GM18511 (cell line): ENCODE results near the gene PLPP7.
"Not testable (repeated sequence)": the region's sequence is repeated elsewhere in the genome, so short reads cannot be mapped to it uniquely, and the experiment has no call there.

Experiments
- ATAC-seq: cut with Tn5 transposase; IDR thresholded peaks from one replicate; pipeline ENCODE4 v1.9.1; 2021; ENCODE audit warnings: mild to moderate bottlenecking, moderate library complexity; ENCODE audit not compliant: unreplicated experiment

PLPP7 gene

DNA sequence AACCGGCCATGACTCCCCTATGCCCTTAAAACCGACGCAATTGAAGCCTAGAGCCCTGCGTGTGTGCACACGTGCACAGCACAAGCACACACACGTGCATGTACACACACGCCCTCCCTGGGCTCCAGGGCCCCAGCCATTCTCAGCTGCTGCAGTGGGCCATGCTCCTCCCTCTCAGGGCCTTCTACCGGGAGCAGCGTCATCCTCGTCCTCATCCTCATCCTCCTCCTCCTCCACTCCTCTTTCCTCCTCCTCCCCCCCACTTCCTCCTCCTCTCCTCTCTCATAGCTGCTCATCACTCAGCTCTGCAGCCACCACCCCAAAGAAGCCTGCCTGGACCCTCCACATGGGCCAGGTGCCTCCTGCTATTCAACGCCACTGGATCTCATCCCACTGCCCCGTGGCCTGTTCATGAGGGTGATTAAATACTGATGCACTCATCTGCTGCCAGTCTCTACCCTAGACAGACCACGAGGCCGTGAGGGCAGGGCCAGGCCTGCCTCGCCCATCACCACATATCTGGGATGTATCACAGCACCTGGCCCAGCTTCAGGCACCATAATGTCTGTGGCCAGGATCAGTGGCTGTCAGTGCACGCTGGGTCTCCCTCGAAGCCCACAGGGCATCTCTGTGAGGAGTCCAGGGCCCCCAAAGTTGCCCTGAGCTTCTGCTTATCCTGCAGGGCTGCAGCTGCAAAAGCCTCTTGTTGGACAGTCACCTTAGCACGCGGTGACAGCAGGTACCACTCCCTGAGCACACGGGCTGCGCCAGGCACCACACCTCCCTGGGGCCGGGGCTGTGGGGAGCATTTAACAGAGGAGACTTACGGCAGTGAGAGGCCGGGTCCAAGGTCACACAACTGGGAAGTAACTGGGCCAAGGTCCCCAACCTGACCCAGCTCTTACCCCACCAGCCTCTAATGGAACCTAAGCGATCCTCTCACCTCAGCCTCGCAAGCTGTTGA lies 23.0 kb upstream of the PLPP7 start:
- ATAC-seq = no peak

DNA sequence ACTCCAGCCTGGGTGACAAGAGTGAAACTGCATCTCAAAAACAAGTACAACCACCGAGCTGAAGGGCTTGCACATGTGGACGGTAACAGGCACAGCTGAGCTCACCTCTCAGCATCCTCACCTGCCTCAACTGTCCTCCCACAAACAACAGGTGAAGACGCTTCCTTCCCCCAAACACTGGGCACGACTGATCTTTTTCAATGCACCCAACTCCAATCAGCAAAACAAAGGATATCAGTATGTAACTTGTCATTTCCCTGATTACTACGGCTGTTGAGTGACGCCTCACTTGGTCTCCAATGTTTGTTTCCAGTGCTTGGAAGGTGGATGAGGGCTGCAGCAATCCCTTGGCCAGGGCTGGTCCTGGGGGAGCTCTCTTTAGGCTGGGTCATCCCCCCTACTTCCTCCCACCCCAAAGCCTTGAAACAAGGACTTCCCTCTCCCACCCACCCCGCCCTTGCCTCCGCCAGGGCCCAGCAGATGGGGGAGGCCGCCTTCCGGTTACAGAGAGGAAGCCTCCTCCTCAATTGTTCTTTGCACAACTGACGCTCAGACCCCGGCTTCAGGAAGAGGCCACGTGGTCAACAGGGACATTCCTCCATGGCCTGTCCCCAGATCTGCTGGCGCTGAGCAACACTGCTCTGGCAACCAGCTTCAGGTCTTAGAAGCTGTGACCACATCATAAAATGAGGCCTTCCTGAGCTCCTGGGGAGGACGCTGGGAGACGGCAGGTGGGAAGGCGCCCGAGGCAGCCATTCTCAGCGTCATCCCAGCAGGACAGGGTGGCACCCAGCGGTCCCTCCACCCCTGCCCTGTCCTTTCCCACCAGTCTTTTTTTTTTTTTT lies 19.1 kb upstream of the PLPP7 start:
- no peak for ATAC-seq

DNA sequence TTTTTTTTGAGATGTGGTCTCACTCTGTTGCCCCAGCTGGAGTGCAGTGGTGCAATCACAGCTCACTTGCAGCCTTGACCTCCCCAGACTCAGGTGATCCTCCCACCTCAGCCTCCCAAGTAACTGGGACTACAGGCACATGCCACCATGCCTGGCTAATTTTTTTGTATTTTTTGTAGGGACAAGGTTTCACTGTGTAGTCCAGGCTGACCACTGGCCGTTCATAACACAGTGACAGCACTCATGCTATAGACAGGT lies 18.6 kb upstream of the PLPP7 start:
- ATAC-seq = not testable (repeated sequence)

DNA sequence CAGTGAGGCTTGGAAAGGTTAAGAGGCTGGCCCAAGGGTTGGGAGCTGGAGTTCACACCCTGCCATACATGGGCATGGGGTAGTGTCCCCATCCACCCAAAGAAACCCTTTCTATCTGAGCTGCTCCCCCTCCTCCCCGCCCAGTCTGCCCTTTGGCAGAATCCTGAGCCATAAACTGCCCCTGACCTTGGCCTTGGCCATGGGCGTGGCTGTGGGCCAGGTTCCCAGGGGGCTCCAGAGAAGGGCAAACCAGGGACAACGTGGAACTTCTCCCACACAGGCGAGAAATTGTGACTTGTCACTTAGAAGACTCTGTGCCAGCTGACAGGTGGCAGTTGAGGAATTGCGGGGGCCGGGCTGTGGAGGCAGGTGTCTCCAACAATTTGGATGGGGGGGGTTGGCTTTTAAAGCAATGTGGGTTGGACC lies 18.0 kb upstream of the PLPP7 start:
- no peak for ATAC-seq

DNA sequence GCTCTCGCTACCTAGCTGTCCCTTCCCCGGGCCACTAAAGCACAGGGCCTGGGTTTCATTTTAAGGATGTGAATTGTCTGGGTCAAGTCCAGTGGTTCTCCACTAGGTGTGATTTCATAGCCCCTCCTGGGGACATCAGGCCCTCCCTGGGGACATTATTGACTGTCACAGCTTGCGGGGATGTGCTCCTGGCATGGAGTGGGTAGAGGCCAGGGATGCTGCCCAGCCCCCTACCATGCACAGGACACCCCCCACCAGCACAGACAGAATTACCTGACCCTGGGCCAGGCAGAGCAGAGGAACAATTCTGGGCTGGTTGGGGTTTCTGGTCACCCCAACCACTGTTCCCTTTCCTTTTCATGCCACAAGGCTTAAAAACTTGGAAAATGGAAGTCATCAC lies 17.3 kb upstream of the PLPP7 start:
- no peak for ATAC-seq

DNA sequence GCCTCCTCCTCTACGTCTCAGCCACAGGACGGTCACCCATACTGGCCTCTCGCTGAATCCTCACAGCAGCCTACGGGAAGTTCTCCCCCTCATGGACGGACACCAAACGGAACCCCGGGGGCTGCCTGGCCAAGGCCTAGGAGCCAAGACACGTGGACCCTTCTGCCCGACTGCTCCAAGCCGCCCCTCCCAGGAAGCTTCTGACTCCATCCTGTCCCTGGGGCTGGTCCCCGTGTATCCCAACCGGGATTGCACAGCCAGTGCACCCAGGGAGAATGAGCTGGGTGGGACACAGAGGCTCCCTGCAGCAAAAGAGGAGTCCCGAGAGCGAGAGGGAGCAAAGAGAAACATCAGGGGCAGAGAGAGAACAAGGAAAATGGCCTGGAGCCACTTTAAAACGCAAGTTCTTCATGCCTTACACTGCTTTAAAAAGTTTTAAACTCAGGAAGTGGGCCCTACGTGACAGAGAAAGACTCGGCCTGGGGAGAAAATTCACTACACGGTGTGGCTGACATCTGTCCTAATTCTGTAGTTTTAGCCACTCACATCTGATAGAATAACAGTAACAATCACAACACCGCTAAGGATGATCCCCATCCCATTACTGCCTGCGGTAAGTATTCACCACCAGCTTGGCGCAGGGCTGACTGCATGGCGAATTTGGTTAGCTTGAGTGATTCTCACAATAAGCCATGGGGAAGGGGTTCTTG lies 16.2 kb upstream of the PLPP7 start:
- no peak for ATAC-seq

DNA sequence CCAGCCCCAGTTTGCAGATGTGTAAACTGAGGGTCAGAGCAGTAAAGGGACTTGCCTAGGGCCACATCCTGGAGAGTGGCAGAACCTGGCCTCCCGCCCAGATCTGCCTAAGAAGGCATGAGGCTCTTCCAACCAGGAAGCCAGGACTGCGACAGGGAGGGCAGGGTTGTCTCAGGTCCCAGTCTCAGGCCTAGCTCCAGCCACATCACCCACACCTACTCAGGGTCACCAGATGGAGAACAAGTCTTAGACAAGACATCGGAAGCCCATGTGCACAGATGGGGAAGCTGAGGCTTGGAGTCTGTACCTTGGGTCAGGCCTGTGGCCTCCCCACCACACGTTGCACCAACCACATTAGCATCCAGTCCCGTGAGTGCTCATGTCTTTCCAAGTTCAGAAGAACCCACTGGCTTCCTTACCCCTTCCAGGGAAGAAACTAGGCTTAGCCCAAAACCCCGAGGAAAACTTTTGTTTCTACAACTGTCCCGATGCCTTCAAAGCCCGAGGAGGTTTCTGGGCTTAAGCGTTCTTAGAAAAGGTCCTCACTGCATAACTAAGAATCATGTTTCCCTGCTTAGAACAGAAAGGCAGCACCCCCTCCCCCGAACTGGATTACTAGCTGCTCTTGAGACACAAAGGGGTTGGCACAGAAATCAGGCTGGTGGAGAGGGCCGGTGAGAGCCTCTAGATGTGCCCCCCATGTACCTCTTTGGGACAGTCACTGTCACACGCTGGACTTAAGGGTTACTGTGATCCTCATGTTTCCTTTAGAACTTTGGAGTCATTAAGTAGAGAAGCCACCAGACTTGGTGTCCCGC lies 15.5 kb upstream of the PLPP7 start:
- ATAC-seq = no peak

DNA sequence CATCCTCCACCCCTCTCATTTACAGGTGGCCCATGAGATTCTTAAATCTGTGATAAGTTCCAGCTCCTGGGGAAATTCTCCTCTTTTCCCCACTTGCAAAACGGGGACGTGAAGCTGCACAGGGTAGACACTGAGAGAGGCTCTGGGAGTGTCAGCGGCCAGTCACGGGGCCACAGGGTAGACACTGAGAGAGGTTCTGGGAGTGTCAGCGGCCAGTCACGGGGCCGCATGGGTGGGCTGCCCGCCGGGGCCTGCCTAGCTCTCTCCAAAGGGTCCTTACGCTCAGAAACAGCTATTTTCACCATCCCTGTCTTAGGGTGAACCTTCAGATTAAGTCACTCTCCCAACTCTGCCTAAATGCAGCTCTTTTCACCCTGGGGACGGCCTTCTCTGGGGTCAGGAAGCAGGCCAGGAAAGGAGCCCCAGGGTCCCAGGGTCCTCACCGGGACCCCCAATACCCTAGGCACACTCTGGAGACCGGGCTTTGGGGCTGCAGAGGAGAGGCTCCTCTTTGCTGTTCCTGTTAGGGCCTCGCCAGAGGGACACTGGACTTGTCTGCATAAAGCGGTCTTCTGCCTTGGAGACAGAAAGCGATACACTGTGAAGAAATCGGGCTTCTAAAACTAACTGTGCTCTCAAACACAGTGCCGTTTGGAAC lies 14.7 kb upstream of the PLPP7 start:
- ATAC-seq = peak; percentile 30

DNA sequence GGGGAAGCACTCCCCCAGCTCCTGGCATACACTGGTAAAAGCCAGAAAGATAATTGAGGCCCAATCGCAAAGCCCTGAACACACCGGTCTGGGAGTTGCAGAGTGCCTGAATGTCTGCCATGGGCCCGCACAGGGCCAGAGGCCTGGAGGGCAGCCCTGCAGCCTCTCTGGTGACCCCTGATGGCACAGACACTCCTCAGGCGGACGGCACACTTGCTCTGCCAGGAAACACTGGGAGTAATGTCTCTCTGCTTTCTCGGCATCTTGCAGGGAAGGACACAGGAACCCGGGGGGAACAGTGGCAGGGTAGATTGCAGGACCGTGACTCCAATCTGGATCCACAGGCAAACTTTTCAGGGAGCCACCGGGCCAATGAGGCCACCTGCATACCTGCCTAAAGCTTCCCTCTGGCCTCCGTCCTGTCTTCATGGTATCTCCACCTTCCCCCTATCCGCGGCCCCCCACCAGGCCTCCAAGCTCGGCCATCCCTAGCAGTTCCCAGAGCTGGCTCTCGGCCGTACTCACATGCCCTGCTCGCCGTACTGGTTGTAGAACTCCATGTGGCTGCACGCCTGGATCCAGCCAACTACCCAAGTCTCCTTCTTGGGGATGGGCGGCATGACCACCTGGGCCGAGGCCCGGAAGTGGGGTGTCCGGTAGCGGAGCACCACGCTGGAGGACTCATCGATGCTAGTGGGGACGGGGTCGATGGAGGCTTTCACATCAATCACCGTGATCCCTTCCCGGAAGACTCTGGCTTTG lies 14.0 kb upstream of the PLPP7 start:
- ATAC-seq = peak; percentile 38

DNA sequence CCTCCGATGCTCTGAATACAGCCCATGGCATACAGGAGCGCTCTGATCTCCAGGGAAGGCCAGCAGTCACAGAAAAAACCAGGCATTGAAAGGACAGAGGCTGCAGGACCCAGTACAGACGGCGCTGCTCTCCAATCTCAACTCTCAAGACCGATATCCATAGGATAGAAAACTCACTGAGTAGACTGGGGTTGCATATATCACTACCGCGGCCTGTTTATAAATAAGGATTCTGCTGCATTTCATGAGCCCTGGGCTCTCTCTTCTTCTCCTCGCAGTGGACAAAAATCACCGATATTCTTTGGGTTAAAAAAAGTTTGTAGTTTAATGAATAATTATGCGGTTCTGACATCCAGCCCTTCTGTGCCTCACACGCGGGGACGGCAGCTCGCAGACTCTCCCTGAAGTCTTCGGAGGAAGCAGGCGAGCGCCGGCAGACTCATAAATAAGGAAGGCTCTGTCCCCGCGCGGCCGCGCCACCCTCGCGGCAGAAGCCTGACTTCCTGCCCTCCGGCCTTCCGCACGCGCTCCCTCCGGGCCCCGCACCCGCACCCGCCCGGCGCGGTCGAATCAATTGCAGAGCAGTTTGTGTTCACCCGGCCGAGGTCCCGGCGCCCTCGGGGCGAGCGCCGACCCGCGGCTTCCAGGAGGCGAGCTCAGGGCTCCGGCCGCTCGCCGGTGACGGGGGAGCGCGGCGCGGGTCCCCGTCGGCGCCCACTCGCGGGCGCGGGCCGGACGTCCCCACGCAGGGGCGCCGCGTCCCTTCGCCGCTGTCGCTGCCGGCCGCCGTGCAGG lies 13.2 kb upstream of the PLPP7 start, which contains the start of gene FAM78A:
Gene FAM78A (minus strand): TSS at position 417 of the 795 bp plus-strand sequence. CDS start 331 bp downstream, at position 86.
- ATAC-seq = no peak

DNA sequence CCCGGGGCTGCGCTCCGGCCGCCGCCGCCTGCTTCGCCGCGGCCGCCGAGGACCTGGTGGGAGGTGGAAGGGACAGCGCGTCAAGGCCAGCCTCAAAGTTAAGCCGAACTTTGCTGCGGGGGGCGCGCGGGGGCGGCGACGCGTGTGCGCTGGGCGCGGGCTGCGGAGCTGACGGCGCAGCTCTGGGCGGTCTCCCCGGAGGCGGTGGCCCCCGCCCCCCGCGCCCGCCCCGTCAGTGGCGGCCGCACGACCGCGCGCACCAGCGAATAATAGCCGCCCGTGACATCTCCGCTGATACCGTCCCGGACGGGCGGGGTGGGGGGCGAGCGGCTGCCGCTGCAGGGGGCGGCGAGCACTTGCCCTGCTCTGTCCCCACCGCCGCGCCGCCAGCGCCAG lies 12.6 kb upstream of the PLPP7 start:
- ATAC-seq = no peak

DNA sequence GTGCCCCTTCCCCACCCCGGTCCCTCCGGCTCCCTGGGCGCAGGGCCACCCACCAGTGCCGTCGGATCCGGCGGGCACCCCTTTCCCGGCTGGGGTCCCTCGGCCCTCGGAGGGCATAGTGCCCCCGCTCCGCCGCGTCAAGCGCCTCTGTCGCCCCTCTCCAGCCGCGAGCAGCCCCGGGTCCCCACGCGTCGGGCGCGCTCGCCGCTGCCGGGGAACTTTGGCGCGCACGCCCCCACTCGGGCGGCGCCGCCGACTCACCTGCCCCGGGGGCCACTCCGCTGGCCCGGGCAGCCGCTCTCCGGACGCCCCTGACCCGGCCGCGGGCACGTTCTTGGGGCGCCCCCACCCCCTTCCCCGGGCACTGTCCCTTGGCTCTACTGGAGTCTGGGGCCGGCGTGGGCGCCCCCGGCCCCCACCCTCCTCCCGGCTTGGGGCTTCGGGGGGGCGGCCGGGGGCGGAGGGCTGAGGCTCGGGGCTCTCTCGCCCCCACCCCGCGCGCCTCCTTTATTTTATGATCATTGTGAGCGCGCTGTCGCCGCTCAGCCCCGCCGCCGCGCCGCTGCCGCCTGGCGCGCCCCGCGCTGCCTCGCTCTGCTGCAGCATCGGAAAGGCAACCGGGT lies 12.1 kb upstream of the PLPP7 start:
- ATAC-seq = no peak

DNA sequence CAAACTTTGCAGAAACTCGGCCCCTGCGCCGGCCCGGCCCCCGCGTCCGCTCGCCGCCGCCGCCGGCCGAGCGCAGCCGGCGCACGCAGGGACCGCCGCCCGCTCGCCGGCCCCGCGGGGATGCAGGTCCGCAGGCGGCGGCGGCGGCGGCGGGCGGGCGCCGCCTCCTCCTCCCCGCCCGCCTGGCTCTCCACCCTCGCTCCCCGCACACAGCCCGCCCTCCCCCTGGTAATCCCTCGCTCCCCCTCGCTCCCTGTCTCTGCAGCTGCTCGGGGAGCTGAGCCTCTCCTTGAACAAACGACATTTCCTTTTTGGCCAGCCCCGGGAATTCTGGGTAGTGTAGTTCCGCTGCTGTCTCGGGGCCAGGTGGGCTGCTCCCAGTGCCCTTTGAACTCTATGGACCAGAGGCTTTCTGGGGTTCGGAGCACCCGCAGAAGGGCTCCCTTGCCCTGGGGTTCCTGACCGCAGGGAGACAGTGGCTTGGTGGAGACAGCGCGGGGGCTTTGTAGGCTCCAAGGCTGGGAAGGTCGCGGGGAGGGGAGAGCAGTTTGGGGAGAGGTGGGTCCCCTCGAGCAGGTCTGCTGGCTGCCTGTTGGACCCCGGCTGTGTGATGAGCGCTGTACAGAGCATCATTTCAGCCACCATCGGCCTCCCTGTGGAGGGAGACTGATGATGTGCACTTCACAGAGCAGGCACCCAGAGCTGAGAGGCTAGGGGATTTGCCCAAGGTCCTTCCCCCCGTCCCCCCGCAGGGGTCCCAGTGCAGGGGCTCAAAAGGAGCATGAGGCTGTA lies 11.4 kb upstream of the PLPP7 start:
- no peak for ATAC-seq

DNA sequence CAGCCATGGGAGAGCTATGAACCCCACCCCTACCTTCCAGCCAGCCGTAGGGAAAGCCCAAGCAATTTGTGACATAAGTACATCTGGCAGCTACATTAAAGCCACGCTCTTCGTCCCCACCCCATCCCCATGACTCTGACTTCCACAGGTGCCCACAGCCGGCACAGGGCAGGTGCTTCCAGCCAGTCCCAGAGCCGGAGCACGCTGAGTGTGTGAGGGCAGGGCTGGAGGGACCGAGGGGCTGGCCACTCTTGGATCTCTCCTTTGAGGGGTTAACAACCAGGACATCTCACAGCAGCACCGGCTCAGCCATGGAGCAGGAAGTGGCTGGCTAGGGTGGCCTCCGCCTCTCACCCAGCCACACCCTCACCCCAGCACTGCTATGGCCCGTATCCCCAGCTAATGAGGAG lies 10.8 kb upstream of the PLPP7 start:
- no peak for ATAC-seq

DNA sequence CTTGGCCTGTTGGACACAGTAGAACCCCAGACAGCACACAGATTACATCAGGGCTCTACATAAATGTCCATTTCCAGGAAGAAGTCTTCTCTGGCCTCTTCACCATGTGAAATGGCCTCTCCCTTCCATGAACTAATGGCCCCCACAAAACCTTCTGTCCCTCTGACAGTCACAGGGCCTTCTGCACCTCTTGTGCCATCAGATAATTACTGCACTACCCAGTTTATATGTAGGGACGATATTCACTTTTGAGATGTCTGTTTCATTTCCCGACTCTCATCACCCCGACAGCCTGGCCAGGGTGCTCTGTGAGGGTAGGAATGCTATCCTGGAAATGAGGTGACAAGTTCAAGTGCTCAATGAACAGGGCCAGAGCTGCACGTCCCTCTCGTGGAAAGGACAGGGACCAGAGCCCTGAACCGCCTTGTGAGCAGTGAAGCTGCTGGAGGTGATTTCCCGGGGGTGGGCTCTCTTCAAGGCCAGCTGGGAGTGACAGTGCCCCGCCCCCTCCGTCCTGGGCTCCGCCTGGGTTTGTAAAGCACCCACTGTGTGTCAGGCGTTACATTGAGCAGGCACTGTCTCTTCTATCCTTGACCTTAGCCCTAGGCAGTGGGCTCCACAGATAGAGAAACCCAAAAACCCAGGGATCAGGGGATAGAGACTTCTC lies 10.2 kb upstream of the PLPP7 start:
- ATAC-seq = no peak

DNA sequence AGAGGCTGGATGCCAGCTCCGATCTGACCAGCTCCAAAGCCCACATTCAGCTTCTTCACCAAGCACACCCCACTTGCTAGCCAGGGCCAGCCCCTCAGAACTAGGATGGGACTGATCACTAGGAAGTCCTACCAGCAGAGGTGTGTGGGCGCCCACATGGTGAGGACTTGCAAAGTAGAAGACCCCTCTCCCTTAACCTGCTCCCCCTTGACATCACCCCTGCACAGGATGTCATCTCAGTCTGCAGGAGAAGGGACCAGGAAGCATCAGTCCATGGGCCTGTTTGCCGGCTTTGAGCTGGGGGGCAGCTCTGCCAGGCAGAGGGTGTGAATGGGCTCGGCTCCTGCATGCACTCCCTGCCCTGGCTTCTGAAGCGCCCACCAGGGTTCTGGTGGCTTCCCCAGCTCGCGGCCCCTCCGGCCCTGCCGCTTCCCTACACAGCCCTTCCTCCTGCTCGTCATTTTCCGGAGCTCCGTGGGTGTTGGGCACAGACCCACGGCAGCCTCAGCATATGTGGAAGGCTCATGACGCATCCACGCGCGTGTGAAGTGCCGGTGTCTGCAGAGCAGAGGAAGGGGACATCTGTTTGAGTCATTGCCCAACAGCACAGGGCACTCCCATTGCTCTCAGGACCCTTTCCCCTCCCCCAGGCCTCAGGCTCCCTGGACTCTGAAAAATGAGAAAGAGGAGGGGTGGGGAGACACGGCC lies 9.5 kb upstream of the PLPP7 start:
- ATAC-seq = no peak
